ENCODE data around the gene GRN.
"Not testable (repeated sequence)": the region's sequence is repeated elsewhere in the genome, so short reads cannot be mapped to it uniquely, and the experiment has no call there.

Gene GRN

DNA sequence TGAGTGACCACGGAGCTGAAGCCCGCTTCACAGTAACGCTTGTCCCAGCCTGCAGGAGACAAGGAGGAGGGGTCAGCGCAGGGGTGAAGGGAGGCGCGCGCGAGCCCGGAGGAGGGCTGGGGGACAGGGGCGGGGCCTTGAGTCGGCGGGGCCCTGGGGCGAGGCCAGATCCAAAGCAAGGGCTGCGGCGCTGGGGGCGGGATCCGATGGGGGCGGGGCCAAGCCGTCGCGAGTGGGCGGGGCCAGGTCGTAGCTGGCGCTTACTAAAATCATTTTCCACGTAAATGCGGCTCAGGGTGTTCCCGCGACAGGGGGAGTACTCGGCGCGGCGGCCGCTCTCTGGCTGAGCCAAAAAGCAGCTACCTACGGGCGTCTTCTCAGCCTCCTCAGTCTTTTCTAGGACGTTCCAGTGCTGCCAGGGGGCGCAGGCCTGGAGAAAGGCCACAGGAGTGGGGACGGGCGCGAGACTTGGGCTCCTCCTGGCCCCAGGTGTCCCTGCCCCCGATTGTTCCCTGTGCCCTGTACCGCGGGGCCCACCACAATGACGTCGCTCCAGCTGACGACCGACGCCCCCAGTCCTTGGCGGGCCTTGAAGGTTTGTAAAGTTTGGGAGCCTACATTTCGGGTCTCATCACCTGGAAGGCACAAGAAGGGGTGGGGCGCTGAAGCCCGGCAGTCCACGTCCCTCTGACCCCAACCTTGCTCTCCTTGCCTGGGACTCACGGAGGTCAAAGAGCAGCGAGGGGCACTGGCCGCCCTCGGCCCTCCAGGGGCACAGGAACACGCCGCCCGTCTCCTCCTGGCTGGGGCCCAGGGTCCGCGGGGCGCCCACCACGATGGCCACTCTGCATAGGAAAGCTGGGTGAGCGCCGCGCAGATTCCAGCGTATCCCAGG, 40.4 kb downstream of the GRN start:
- DNase-seq, result peak; percentile 89

DNA sequence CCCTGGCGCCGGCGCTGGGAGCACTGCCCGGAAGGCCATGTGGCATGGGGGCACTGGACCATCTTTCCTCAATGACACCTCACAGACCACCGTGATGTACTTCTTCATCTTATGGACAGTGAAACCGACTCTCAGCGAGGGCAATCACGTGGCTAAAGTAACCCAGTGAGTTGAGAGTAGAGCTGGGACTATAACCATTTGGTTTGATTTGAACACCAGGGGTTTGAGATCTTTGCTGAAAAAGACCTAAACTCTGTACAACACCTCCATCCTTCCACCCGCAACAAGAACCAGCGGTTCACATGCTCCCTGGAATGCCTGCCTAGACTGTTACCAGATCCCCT, 41.1 kb downstream of the GRN start:
- no peak for DNase-seq

DNA sequence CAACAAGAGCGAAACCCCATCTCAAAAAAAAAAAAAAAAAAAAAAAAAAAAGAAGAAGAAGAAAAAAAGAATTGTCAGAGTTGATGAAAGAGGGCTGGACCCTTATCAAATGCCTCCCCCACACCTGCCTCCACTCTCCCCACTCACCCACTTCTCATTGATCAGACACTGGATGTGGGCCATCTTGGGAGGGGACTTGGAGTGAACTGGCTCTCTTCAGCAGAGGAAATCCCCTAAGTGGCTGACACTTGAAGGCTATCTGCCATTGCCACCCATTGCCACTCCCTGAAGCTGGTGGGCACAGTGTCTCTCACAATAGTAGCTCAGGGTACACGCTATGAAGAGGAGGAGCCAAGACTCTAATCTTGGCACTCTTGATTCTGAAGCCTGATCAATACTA, 42.7 kb downstream of the GRN start:
- no peak for DNase-seq

DNA sequence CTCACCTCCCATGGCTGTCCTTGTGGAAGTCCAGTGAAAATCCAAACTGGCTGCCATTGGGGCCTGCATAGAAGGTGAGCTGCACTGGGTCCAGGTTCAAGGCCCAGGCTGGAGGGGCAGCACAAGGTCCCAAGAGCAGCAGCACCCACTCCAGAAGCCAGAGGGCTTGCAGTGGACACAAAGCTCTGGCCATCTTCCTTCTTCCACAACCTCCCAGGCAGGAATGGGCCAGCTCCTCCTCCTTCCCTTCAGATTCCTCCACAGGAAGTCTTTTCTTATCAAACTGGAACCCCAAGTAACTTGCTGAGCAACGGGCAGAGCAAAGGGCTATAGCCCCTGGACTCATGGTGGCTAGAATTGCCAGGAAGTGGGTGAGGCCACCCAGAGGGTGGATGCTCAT, 44.2 kb downstream of the GRN start, which contains the start of gene ITGA2B:
ITGA2B (minus strand) TSS at position 369 of the 400 bp plus-strand sequence; CDS start at position 193, 176 bp downstream.
- no peak for DNase-seq

DNA sequence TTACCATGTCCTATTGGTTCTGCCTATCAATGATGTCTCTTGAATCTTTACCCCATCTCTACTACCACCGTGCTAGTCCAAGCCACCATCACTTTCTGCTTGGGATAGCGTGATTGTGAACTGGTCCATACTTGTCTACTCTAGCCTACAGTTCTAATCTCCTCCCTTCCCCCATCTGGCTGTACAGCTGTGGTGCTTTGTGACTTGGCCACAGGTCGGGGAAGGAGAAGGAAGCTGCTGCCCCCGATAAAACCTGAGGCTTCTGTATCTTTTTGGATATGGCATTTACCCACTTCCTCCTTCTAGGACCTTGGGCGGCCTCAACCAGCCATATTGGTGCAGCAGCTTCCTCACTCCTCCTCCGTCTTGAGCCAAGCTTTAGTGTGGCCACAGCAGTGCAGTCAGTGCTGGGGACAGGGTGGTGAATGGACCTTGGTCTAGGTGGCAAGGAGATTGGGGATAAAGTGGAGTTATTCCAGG, 44.7 kb downstream of the GRN start:
- DNase-seq, result no peak

DNA sequence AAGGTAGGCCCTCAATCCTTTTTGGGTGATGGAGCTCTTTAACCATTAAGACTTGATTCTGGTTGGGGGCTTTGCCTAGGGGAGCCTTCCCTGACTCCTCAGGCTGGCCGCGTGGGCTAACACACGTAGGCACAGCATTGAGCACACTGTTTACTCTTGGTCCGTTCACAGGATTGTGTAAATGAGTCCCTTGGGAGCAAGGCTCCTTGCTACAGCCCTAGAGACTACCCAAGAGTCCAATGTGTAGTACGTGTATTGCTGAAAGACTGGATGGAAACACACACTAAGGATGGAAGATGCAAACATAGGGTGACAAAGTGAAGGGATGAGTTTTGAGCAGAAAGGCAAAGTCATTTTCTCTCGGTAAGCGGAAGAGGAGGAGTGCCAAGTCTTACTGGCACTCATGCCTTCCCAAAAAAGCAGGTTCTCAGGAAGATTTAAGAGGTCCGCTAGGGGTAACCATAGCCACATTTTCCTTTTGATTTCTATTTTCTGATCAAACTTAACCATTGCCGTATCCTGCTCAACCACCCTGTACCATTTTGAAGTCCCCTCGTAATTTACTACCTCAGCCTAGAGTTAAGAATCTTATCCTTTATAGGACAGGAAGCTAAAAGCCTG, 45.3 kb downstream of the GRN start:
- no peak for DNase-seq

DNA sequence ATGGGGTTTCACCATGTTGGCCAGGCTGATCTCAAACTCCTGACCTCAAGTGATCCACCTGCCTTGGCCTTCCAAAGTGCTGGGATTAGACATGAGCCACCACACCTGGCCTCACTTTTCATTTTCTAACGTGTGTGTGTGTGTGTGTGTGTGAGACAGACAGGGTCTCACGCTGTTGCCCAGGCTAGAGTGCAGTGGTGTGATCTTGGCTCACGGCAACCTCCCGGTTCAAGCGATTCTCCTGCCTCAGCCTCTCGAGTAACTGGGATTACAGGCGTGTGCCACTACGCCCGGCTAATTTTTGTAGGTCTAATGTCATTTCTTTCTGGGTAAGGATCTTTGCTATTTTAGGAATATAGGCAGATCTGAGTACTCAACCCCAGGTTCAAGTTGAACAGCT, 49.0 kb downstream of the GRN start:
- DNase-seq, result not testable (repeated sequence)

DNA sequence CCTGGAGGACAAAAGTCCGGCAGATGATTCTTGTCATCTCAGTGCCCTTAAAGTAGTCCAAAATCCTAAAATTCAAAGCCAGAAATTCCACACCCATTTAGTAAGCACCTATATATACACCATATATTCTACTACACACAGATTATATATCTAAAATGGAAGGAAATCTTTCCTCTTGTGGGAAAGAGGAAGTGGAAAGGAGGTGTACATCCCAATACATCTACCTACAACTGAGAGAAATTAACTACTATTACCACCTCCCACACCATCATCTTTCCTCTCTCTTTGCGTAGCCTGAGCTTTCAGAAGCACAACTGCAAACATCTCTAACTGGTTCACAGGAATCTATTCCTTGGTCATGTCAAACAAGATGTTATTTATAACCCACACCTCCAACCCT, 49.7 kb downstream of the GRN start:
- no peak for DNase-seq

DNA sequence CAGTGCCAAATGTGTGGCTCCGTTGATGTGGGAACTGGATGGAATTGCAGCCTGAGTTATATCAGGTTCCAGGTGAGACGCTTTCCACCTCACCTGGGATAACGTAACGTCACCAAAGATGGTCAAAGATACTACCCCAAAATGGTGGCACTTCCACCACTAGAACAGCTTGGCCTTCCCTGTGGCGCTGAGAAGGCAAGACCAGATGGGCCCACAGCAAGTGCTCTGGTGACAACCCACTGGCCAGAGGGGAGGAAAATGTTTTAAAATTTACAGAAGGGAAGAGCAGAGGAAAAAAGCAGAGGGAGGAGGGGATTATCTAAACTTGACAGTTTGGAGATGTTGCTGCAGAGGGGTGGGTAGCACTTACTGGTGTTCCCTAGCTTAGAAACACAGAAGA, 51.8 kb downstream of the GRN start:
- DNase-seq, result no peak

DNA sequence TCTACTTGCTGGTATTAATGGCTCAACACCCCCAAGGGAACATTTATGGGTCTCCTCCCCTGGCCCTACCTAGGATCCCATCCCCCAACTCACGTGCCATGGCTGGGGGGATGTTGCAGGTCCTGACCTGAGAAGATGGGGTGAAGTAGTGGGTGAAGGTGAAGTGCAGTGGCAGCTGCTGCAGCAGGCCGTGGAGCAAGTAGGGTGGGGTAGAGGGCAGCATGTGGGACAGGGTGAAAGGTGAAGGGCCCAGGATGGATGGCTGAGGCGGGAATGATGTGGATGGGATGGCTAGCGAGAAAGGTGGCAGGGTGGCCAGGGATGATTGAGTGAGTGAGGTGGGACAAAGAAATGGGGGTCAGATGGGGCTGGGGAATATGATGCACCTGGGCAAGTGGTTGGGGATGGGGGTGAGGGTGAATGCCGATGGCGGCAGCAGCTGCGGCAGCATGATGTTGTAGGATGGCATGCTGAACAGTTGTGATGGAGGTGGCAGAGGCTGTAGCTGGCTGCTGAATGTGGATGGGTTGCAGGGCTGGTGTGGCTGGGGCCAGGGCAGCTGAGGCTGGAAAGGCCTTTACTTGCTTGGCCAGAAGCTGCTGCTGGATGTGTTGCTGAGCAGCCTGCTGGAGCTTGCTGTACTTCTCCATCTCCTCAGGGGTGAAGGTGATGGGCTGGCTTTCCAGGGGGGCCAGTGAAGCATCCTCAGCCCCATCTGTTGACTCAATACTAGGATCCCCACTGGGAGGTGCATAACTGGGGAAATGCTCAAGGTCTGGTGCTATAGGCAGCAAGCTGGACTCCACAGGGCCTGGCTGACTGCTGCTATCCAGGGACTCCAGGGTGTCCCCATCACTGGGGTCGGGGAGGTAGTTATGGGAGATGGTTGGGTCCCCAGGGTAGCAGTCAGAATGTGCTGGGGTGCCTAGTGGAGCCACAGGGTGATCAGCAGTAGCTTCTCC, 52.7 kb downstream of the GRN start:
- no peak for DNase-seq

DNA sequence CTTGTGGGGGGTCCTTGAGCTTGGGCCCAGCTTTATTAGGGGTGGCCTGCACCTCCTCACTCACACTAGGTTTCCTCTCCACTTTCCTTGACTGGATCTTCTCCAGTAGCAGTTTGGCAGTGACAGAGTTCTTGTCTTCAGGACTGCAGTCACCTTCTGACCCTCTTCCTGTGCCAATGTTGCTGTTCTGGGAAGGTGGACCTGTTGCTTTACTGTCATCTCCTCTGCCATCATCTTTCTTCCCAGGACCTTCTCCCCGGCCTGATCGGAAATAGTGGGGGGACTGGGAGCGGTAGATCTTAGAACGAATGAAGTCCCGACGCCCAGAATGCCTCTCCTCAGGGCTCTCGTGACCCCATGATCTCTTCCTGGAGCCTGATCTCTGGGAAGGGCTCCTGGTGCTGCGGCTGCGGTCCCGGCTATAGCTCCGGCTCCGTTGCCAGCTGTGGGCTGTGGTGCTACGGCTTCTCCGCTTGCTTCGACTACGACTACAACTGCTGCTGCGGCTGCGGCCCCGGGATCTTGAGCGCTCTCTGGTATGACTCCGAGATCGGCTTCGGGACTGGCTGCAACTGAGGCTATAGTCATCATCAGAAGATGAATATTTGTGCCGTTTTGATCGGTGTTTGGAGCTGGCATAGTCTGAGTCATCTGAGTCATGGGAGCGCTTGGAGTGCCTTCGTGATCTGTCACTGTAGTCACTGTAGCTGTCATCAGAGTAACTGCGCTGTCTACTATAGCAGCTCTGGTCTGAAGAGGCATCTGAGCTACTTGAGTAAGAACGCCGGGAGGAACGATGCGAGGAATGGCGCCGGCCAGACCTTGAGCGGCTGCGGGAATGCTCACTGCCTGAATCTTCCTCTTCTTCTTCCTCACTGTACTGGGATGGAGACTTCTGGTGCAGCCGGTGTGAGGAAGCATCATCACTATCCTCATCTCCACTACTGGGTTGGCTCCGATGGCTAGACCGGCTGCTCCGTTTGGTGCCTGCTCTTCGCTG, 53.9 kb downstream of the GRN start:
- DNase-seq, result no peak

DNA sequence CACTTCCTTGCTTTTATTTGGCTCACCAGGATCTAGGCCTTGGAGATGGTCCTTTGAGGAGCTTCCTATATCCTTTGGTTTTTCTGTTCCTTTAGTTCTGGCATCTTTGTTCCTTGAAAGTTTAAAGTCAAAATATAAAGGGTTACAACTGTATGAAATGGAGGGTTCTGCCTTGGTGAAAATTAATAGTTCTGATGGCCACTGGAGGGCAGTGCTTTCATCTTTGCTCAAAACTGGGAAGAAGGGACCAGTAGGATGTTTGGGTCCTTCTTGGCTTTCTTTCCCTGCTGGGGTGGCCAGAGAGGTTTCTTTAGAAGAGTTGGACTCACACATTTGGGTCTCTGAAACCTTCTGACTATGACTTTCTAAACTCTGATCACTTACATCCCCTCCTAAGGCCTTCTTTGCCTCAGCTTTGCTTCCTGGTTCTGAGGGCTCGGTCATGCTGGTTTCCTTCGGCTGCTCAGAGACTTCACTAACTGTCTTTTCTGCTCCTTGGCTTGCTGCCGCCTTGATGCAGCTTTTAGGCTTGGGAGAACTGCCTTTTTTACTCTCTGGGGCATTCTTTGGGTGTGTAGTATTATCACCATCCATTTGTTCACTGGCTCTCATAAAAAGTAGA, 55.2 kb downstream of the GRN start:
- no peak for DNase-seq

Measured in stimulated activated CD4-positive, alpha-beta T cell treated with anti-CD3 and anti-CD28 coated beads, Interleukin-12 subunit alpha, Interleukin-12 subunit beta, amount 100 ng/mL, for 4 hours (primary cell).